HCT116 (cell line): ENCODE results near the gene SLC35F3.

Source experiments
- CTCF ChIP-seq, 3 experiments: fragments of 200-600 bp in 1 of 3; sonication (generic) in 1 of 3; IDR thresholded peaks in 2 of 3; conservative IDR thresholded peaks in 1 of 3; 2 replicates each; pipeline ENCODE4 v1.5.1; 2012 to 2017; ENCODE audit warnings: low read depth in 2 of 3, low read length in 2 of 3, antibody characterized with exemption in 1 of 3, borderline replicate concordance in 1 of 3, control low read depth in 1 of 3, mild to moderate bottlenecking in 1 of 3, mixed read lengths in 1 of 3, mixed run types in 1 of 3, moderate library complexity in 1 of 3; ENCODE audit not compliant: insufficient read depth in 1 of 3
- EGR1 ChIP-seq: IDR thresholded peaks from 2 replicates; pipeline ENCODE4 v1.6.1; 2012; ENCODE audit warnings: low read depth
- EZH2phosphoT487 ChIP-seq: fragments of 200-600 bp; IDR thresholded peaks from 2 replicates; pipeline ENCODE4 v1.6.1; 2018; ENCODE audit warnings: antibody characterized with exemption, borderline replicate concordance
- FOSL1 ChIP-seq: IDR thresholded peaks from 2 replicates; pipeline ENCODE4 v1.6.1; 2012; ENCODE audit warnings: low read depth
- MAX ChIP-seq: IDR thresholded peaks from 2 replicates; pipeline ENCODE4 v1.6.1; 2012
- POLR2A ChIP-seq: IDR thresholded peaks from 2 replicates; pipeline ENCODE4 v1.7.0; 2011; ENCODE audit warnings: borderline replicate concordance; ENCODE audit not compliant: insufficient read depth, insufficient read length; ENCODE audit errors: extremely low read depth
- SIN3A ChIP-seq: IDR thresholded peaks from 2 replicates; pipeline ENCODE4 v1.6.1; 2012; ENCODE audit warnings: low read depth
- SP1 ChIP-seq: IDR thresholded peaks from 2 replicates; pipeline ENCODE4 v1.6.1; 2012; ENCODE audit warnings: low read depth
- TCF7L2 ChIP-seq: IDR thresholded peaks from 2 replicates; pipeline ENCODE4 v1.7.0; 2011; ENCODE audit warnings: borderline replicate concordance, inconsistent platforms; ENCODE audit not compliant: insufficient read depth, insufficient read length; ENCODE audit errors: extremely low read depth
- YY1 ChIP-seq: IDR thresholded peaks from 2 replicates; pipeline ENCODE4 v1.6.1; 2011; ENCODE audit warnings: low read length, low read depth, moderate library complexity, mild to moderate bottlenecking; ENCODE audit not compliant: insufficient replicate concordance; ENCODE audit errors: extremely low read depth
- ZFX ChIP-seq: fragments of 450-650 bp; IDR thresholded peaks from 2 replicates; pipeline ENCODE4 v1.6.1; 2017
- ZNF274 ChIP-seq: fragments of 200-500 bp; sonication (Bioruptor generic); IDR thresholded peaks from 2 replicates; pipeline ENCODE4 v1.6.1; 2014; ENCODE audit warnings: mild to moderate bottlenecking, low read depth, low read length, inconsistent platforms

- TF ChIP-seq FOSL1, result no peak
- no peak for TF ChIP-seq CTCF (IDR thresholded peaks at IDR 0.05 in 2 of 3, conservative IDR thresholded peaks at IDR 0.05 in 1 of 3; ENCODE audit: borderline replicate concordance in 1 of 3, insufficient read depth in 1 of 3, low read depth in 2 of 3, low read length in 2 of 3)
- no peak for TF ChIP-seq ZFX
- TF ChIP-seq SP1, result no peak
- no peak for TF ChIP-seq EGR1
- no peak for TF ChIP-seq POLR2A
- no peak for TF ChIP-seq EZH2phosphoT487
- no peak for TF ChIP-seq MAX
- no peak for TF ChIP-seq SIN3A
- TF ChIP-seq TCF7L2, result no peak
- TF ChIP-seq YY1, result no peak
- TF ChIP-seq ZNF274, result no peak
These were observed 231.0 kb downstream of the SLC35F3 start for GRCh38 chr1:234135501-234135900.
